Fibroblast of lung (primary cell): ENCODE results near the gene SALL1. TPM values are rescaled to one million over a fixed set of nuclear protein-coding genes. Genes with fewer than 3 reads are reported as not detected.

Source experiments
- DNase-seq, 2 donors: peaks; one replicate each; pipeline versions ENCODE4 v3.0.0 to v3.0.0-alpha.2; 2010; ENCODE audit warnings: low read depth in 2 of 2
- H2AFZ ChIP-seq: 2 replicates; pipeline ENCODE4 v1.5.1; 2012; ENCODE audit warnings: low read length, control low read depth, inconsistent platforms
- H3K27ac ChIP-seq: 2 replicates; pipeline ENCODE4 v1.5.1; 2011; ENCODE audit warnings: low read length, control low read depth; ENCODE audit not compliant: insufficient read depth
- H3K27me3 ChIP-seq: 2 replicates; pipeline ENCODE4 v1.5.1; 2011; ENCODE audit warnings: mild to moderate bottlenecking, low read length; ENCODE audit not compliant: control insufficient read depth, insufficient read depth
- H3K36me3 ChIP-seq: 2 replicates; pipeline ENCODE4 v1.5.1; 2011; ENCODE audit warnings: low read length; ENCODE audit not compliant: control insufficient read depth, insufficient read depth
- H3K4me1 ChIP-seq: 2 replicates; pipeline ENCODE4 v1.5.1; 2011; ENCODE audit warnings: low read length; ENCODE audit not compliant: control insufficient read depth, insufficient read depth; ENCODE audit errors: extremely low read depth
- H3K4me2 ChIP-seq: 2 replicates; pipeline ENCODE4 v1.5.1; 2011; ENCODE audit warnings: low read length, control low read depth; ENCODE audit not compliant: insufficient read depth; ENCODE audit errors: extremely low read depth
- H3K4me3 ChIP-seq, 4 experiments: fragments of 200-600 bp in 1 of 4; sonication (generic) in 1 of 4; replicated peaks in 1 of 4; 2 replicates each; pipeline ENCODE4 v1.5.1; 2011 to 2016; ENCODE audit warnings: low read length in 4 of 4, low read depth in 3 of 4, mild to moderate bottlenecking in 3 of 4, control low read depth in 2 of 4, inconsistent platforms in 1 of 4, mixed read lengths in 1 of 4; ENCODE audit not compliant: insufficient read depth in 1 of 4; ENCODE audit errors: control extremely low read depth in 1 of 4
- H3K79me2 ChIP-seq: 2 replicates; pipeline ENCODE4 v1.5.1; 2012; ENCODE audit warnings: mild to moderate bottlenecking, low read length, inconsistent platforms; ENCODE audit not compliant: control insufficient read depth, insufficient read depth
- H3K9ac ChIP-seq: 2 replicates; pipeline ENCODE4 v1.5.1; 2011; ENCODE audit warnings: mild to moderate bottlenecking, low read length, control low read depth; ENCODE audit not compliant: insufficient read depth
- H3K9me3 ChIP-seq: 2 replicates; pipeline ENCODE4 v1.5.1; 2012; ENCODE audit warnings: low read depth, low read length; ENCODE audit not compliant: control insufficient read depth, insufficient read depth
- H4K20me1 ChIP-seq: 2 replicates; pipeline ENCODE4 v1.5.1; 2011; ENCODE audit warnings: low read length; ENCODE audit not compliant: control insufficient read depth, insufficient read depth; ENCODE audit errors: extremely low read depth
- CTCF ChIP-seq, 2 donors: IDR thresholded peaks in 1 of 2; conservative IDR thresholded peaks in 1 of 2; 1 replicate in 1 of 2; 2 replicates in 1 of 2; pipeline ENCODE4 v1.5.1; 2011 to 2012; ENCODE audit warnings: low read length in 2 of 2, control low read depth in 1 of 2, inconsistent platforms in 1 of 2, low read depth in 1 of 2, mild to moderate bottlenecking in 1 of 2
- EZH2 ChIP-seq: IDR thresholded peaks from 2 replicates; pipeline ENCODE4 v1.5.1; 2012; ENCODE audit warnings: low read length, control low read depth, mild to moderate bottlenecking; ENCODE audit errors: missing control alignments
- polyA plus RNA-seq, 2 donors: library from polyadenylated mRNA; depleted of rRNA in 1 of 2; stranded (reverse) in 1 of 2; unstranded in 1 of 2; fragments of >200 nt; gene quantifications; 2 replicates each; pipeline ENCODE4 v1.2.1, GENCODE V29; 2011 to 2012; ENCODE audit warnings: missing spikeins in 1 of 2
- total RNA-seq: library from RNA; depleted of rRNA; stranded (reverse); fragments of >200 nt; gene quantifications from 2 replicates; pipeline ENCODE4 v1.2.1, GENCODE V29; 2014

The SALL1 gene
- total and polyA plus RNA-seq, 2 donors (not counting 1 experiment from before 2014, with no cell fraction given) = 0.10 to 0.17 TPM

GRCh38 chr16:51163894-51164566 lies 13.0 kb upstream of the SALL1 start:
- no peaks in the 10 kb centered on the region for H3K27me3 ChIP-seq
- H3K36me3 ChIP-seq = no peaks in the 10 kb centered on the region
- H4K20me1 ChIP-seq = no peaks in the 10 kb centered on the region
- no peak overlapping the region for H3K4me2 ChIP-seq
- no peak overlapping the region for H3K9ac ChIP-seq
- H3K9me3 ChIP-seq = no peaks in the 10 kb centered on the region
- no peaks in the 10 kb centered on the region for H3K4me1 ChIP-seq
- no peak overlapping the region for H3K27ac ChIP-seq
- no peak for TF ChIP-seq EZH2
- no peak for TF ChIP-seq CTCF (conservative IDR thresholded peaks at IDR 0.05 in 1 of 2, IDR thresholded peaks at IDR 0.05 in 1 of 2; ENCODE audit: low read depth in 1 of 2, low read length in 2 of 2)
- no peak overlapping the region for H3K4me3 ChIP-seq
- H3K79me2 ChIP-seq = no peaks in the 10 kb centered on the region
- DNase-seq = peak in 1 of 2 donors; percentile 70
- no peak overlapping the region for H2AFZ ChIP-seq

- Histone ChIP-seq H3K4me3 (no peak overlapping the region), H4K20me1 (no peaks in the 10 kb centered on the region), H3K9me3 (no peaks in the 10 kb centered on the region), H3K27me3 (no peaks in the 10 kb centered on the region), H2AFZ (no peak overlapping the region), H3K4me1 (no peaks in the 10 kb centered on the region), H3K79me2 (no peaks in the 10 kb centered on the region), H3K9ac (no peak overlapping the region), H3K4me2 (no peak overlapping the region), H3K27ac (no peak overlapping the region), H3K36me3 (no peaks in the 10 kb centered on the region)
- peak in 1 of 2 donors; percentile 39 for DNase-seq
- no peak for TF ChIP-seq CTCF (conservative IDR thresholded peaks at IDR 0.05 in 1 of 2, IDR thresholded peaks at IDR 0.05 in 1 of 2; ENCODE audit: low read depth in 1 of 2, low read length in 2 of 2)
- no peak for TF ChIP-seq EZH2
These were observed 12.3 kb upstream of the SALL1 start for GRCh38 chr16:51163366-51163765.

GRCh38 chr16:51161440-51162195 lies 10.5 kb upstream of the SALL1 start:
- no peak overlapping the region for H2AFZ ChIP-seq
- no peaks in the 10 kb centered on the region for H3K9me3 ChIP-seq
- H3K4me2 ChIP-seq = no peak overlapping the region
- H3K27ac ChIP-seq = no peak overlapping the region
- H3K79me2 ChIP-seq = no peaks in the 10 kb centered on the region
- no peak for TF ChIP-seq CTCF (conservative IDR thresholded peaks at IDR 0.05 in 1 of 2, IDR thresholded peaks at IDR 0.05 in 1 of 2; ENCODE audit: low read depth in 1 of 2, low read length in 2 of 2)
- no peak for TF ChIP-seq EZH2
- no peaks in the 10 kb centered on the region for H3K36me3 ChIP-seq
- no peak overlapping the region for H3K9ac ChIP-seq
- no peaks in the 10 kb centered on the region for H3K4me1 ChIP-seq
- peak; percentile 13 to 53 for DNase-seq
- no peaks in the 10 kb centered on the region for H4K20me1 ChIP-seq
- H3K4me3 ChIP-seq = no peak overlapping the region
- H3K27me3 ChIP-seq = no peaks in the 10 kb centered on the region
